SKM-1 treated with dmso at 0.1 percent for 144 hours (cell line): Measurements from ENCODE around the gene FAM200A.
"Not testable (repeated sequence)": the region's sequence is repeated elsewhere in the genome, so short reads cannot be mapped to it uniquely, and the experiment has no call there.

Source experiments
- DNase-seq: peaks from one replicate; lab custom pipeline; 2025; ENCODE audit not compliant: unreplicated experiment; lab: John Stamatoyannopoulos, UW

FAM200A gene

GRCh38 chr7:99504603-99505323 lies 47.2 kb downstream of the FAM200A start, which contains the start of gene ZKSCAN5:
TSS of gene ZKSCAN5 (plus strand) at chr7:99504662. CDS start at chr7:99506045, 1,383 bp downstream.
- peak; percentile 94 for DNase-seq

- no peak for DNase-seq
Observed at GRCh38 chr7:99504281-99504602, 47.7 kb downstream of the FAM200A start.

- not testable (repeated sequence) for DNase-seq
Observed at GRCh38 chr7:99501236-99501635, 50.7 kb downstream of the FAM200A start.

- no peak for DNase-seq
Observed at GRCh38 chr7:99500637-99501009, 51.3 kb downstream of the FAM200A start.

- DNase-seq, result peak; percentile 85
Observed at GRCh38 chr7:99499721-99500636, 51.9 kb downstream of the FAM200A start, which contains the start of gene ZNF394. TSS of gene ZNF394 (minus strand) at chr7:99500281. CDS start at chr7:99500093, 188 bp downstream.

- DNase-seq, result no peak
Observed at GRCh38 chr7:99499371-99499720, 52.6 kb downstream of the FAM200A start.

- no peak for DNase-seq
Observed at GRCh38 chr7:99498546-99498944, 53.4 kb downstream of the FAM200A start.

- DNase-seq, result no peak
Observed at GRCh38 chr7:99497766-99498545, 54.0 kb downstream of the FAM200A start.
